AG04450 (cell line): ENCODE data around the gene IL18RAP. TPM values are rescaled to one million over a fixed set of nuclear protein-coding genes. Genes with fewer than 3 reads are reported as not detected.

ENCODE experiments used
- CTCF ChIA-PET: fragments of 300-600, 350-600 bp; formaldehyde crosslinking; extraction: SDS; loops from one replicate; lab custom pipeline; 2022; ENCODE audit warnings: antibody characterized with exemption, inconsistent platforms; lab: Charles Lee
- POLR2A ChIA-PET: fragments of 350-600 bp; formaldehyde crosslinking; extraction: SDS; loops from one replicate; lab custom pipeline; 2021; ENCODE audit warnings: antibody characterized with exemption, inconsistent platforms; lab: Yijun Ruan, JAX
- DNase-seq: peaks from one replicate; pipeline ENCODE4 v3.0.0-alpha.2; 2011; ENCODE audit warnings: low read depth, low spot score
- H3K27ac ChIP-seq: one replicate; pipeline ENCODE4 v1.5.1; 2012; ENCODE audit warnings: low read depth, low read length, control low read depth
- H3K27me3 ChIP-seq: one replicate; pipeline ENCODE4 v1.6.0; 2012; ENCODE audit warnings: low read length; ENCODE audit not compliant: control insufficient read depth, insufficient read depth
- H3K4me3 ChIP-seq: 2 replicates; pipeline ENCODE4 v1.5.1; 2011; ENCODE audit warnings: mild to moderate bottlenecking, low read depth, low read length, control low read depth
- H3K9me3 ChIP-seq: 2 replicates; pipeline ENCODE4 v1.5.1; 2012; ENCODE audit warnings: low read length; ENCODE audit not compliant: control insufficient read depth, insufficient read depth
- CTCF ChIP-seq: IDR thresholded peaks from 2 replicates; pipeline ENCODE4 v1.5.1; 2011; ENCODE audit warnings: low read depth, low read length, control low read depth, inconsistent platforms
- polyA plus RNA-seq: library from polyadenylated mRNA; depleted of rRNA; stranded (reverse); fragments of >200 nt; gene quantifications from 2 replicates; pipeline ENCODE4 v1.2.3, GENCODE V29; 2011

Gene IL18RAP
- polyA plus RNA-seq, 1 experiment: 0.10 TPM

GRCh38 chr2:102473631-102474030, 50.7 kb downstream of the IL18RAP start:
- H3K4me3 ChIP-seq: no peak overlapping the region
- no peak for DNase-seq
- no peaks in the 10 kb centered on the region for H3K9me3 ChIP-seq
- no peak overlapping the region for H3K27ac ChIP-seq
- H3K27me3 ChIP-seq: peaks cover 26% of the 10 kb centered on the region
- no peak for TF ChIP-seq CTCF
- CTCF ChIA-PET: interaction anchor here (0.6 to 6.4 kb wide), 40 partner anchors 9 to 1691 kb away, joined by 3 to 237 read pairs (median 4); no protein-coding TSS in a partner anchor
- POLR2A ChIA-PET: no interaction called here

- POLR2A ChIA-PET: no interaction called here
- no peak overlapping the region for H3K27ac ChIP-seq
- DNase-seq: no peak
- H3K27me3 ChIP-seq: peaks cover 29% of the 10 kb centered on the region
- no peaks in the 10 kb centered on the region; the same call in 1 of the 2 replicates for H3K9me3 ChIP-seq
- no peak for TF ChIP-seq CTCF
- H3K4me3 ChIP-seq: no peak overlapping the region
- CTCF ChIA-PET: interaction anchor here (0.9 to 6.4 kb wide), 6 partner anchors 14 to 332 kb away, joined by 3 to 237 read pairs (median 16); no protein-coding TSS in a partner anchor
These were observed 51.8 kb downstream of the IL18RAP start for GRCh38 chr2:102474785-102475184.

GRCh38 chr2:102478686-102479470, 55.9 kb downstream of the IL18RAP start:
- Histone ChIP-seq H3K9me3 (no peaks in the 10 kb centered on the region; the same call in 1 of the 2 replicates), H3K27ac (no peak overlapping the region), H3K27me3 (peaks cover 25% of the 10 kb centered on the region), H3K4me3 (no peak overlapping the region)
- ChIA-PET CTCF (no interaction called here), POLR2A (no interaction called here)
- DNase-seq: no peak
- no peak for TF ChIP-seq CTCF

- POLR2A ChIA-PET: no interaction called here
- no peak overlapping the region for H3K4me3 ChIP-seq
- peaks cover 26% of the 10 kb centered on the region for H3K27me3 ChIP-seq
- no peaks in the 10 kb centered on the region; the same call in 1 of the 2 replicates for H3K9me3 ChIP-seq
- no peak for TF ChIP-seq CTCF
- no peak for DNase-seq
- H3K27ac ChIP-seq: no peak overlapping the region
- CTCF ChIA-PET: interaction anchor here (0.7 to 5.2 kb wide), 4 partner anchors 8 to 137 kb away, joined by 3 to 34 read pairs (median 4); partner anchors contain the start of gene SLC9A4
These were observed 57.6 kb downstream of the IL18RAP start for GRCh38 chr2:102480285-102481195.
